ENCODE data around the gene ADGRL2.

DNA sequence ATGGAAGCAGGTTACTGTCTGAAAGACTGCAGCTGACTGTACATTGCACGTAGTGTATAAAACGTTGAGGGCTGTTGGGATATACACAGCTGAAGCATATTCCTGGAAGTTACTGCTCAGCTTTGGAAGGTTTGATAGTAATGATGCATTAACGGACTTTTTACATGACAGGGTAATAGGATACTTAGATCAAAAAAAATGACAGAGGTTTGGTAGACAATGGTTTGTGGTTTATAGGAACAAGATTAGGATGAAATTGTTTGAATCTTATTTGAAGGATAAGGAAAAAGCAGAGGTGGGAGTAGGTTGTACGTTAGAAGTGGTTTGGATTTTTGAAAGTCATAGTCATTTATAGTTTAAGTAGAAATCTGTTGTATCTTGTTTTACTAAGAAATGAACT lies 33.0 kb downstream of the ADGRL2 start:
- TF ChIP-seq POLR2A (IDR thresholded peaks at IDR 0.05; ENCODE audit: low read depth, low read length) (no peak), TAF1 (IDR thresholded peaks at IDR 0.05; ENCODE audit: low read depth, low read length) (no peak), SPI1 (IDR thresholded peaks at IDR 0.05; ENCODE audit: low read depth, low read length) (no peak), POLR2AphosphoS5 (IDR thresholded peaks at IDR 0.05; ENCODE audit: low read depth, low read length) (no peak), PAX5 (IDR thresholded peaks at IDR 0.05; ENCODE audit: insufficient read depth, low read length, severe bottlenecking) (no peak)
